H1 (cell line): ENCODE measurements around the gene KCNQ1. TPM values are rescaled to one million over a fixed set of nuclear protein-coding genes. Genes with fewer than 3 reads are reported as not detected.

Experiments used
- CBX8 ChIP-seq: fragments of 300-800, 300-1000 bp; sonication (generic); IDR thresholded peaks from 2 replicates; pipeline ENCODE4 v1.7.1; 2016; ENCODE audit warnings: low read depth, low read length, borderline replicate concordance
- E2F6 ChIP-seq: IDR thresholded peaks from 2 replicates; pipeline ENCODE4 v1.6.1; 2012; ENCODE audit warnings: inconsistent platforms
- GABPA ChIP-seq: IDR thresholded peaks from 2 replicates; pipeline ENCODE4 v1.6.1; 2011; ENCODE audit warnings: mild to moderate bottlenecking, low read length, moderate library complexity, borderline replicate concordance; ENCODE audit not compliant: insufficient read depth
- GTF2F1 ChIP-seq: IDR thresholded peaks from 2 replicates; pipeline ENCODE4 v1.6.1; 2012; ENCODE audit warnings: low read depth, low read length, improper control_type of control experiment, borderline replicate concordance
- KDM5A ChIP-seq: fragments of 200-600 bp; IDR thresholded peaks from 2 replicates; pipeline ENCODE4 v1.7.1; 2012; ENCODE audit warnings: mild to moderate bottlenecking, low read length, inconsistent platforms, mixed read lengths
- POLR2A ChIP-seq, 2 experiments: IDR thresholded peaks; 1 replicate in 1 of 2; 2 replicates in 1 of 2; pipeline ENCODE4 v1.6.1; 2011; ENCODE audit warnings: low read depth in 2 of 2, low read length in 2 of 2, mild to moderate bottlenecking in 2 of 2; ENCODE audit errors: control extremely low read depth in 1 of 2
- SAP30 ChIP-seq: fragments of 300-600 bp; sonication (generic); IDR thresholded peaks from 2 replicates; pipeline ENCODE4 v1.7.1; 2012; ENCODE audit warnings: low read length, moderate library complexity, mild to moderate bottlenecking, inconsistent platforms; ENCODE audit not compliant: insufficient read depth, insufficient replicate concordance
- SIRT6 ChIP-seq: IDR thresholded peaks from one replicate; pipeline ENCODE4 v1.7.1; 2012; ENCODE audit warnings: low read length, inconsistent platforms
- SUZ12 ChIP-seq: fragments of 200-600 bp; sonication (generic); IDR thresholded peaks from 2 replicates; pipeline ENCODE4 v1.6.1; 2012; ENCODE audit warnings: mild to moderate bottlenecking, inconsistent platforms, low read length, moderate library complexity, mixed read lengths
- polyA plus RNA-seq, 7 experiments: library from polyadenylated mRNA; depleted of rRNA in 3 of 7; stranded (reverse) in 5 of 7; unstranded in 2 of 7; fragments of >200 nt in 5 of 7; fragments of 200-250 nt in 2 of 7; gene quantifications; 1 replicate in 5 of 7; 2 replicates in 1 of 7; 4 replicates in 1 of 7; pipeline versions ENCODE4 v1.2.1 to v1.2.3, GENCODE V29; 2011 to 2013; ENCODE audit warnings: missing spikeins in 2 of 7, mixed read lengths in 2 of 7
- total RNA-seq: library from RNA; stranded (reverse); fragmentation: NEBNext Ultra II Directional; extraction: Animal tissue kit (Norgen Biotek cat#: 25700); gene quantifications from 2 replicates; pipeline ENCODE4 v1.2.1, GENCODE V29; 2021
- TF ChIP-seq, protein P1 (sequence below): fragments of 300-600 bp; sonication (generic); IDR thresholded peaks from 2 replicates; pipeline ENCODE4 v1.7.1; 2012; ENCODE audit warnings: low read length, moderate library complexity, mild to moderate bottlenecking, inconsistent platforms; ENCODE audit not compliant: insufficient replicate concordance

KCNQ1 gene
- total and polyA plus RNA-seq, 2 of the 8 experiments (the other 6 are each of a cell fraction or from before 2014, with no cell fraction given) = 1.9 to 2.0 TPM

GRCh38 chr11:2813968-2814367, 369.2 kb downstream of the KCNQ1 start (continued):
- TF ChIP-seq, protein P1, sequence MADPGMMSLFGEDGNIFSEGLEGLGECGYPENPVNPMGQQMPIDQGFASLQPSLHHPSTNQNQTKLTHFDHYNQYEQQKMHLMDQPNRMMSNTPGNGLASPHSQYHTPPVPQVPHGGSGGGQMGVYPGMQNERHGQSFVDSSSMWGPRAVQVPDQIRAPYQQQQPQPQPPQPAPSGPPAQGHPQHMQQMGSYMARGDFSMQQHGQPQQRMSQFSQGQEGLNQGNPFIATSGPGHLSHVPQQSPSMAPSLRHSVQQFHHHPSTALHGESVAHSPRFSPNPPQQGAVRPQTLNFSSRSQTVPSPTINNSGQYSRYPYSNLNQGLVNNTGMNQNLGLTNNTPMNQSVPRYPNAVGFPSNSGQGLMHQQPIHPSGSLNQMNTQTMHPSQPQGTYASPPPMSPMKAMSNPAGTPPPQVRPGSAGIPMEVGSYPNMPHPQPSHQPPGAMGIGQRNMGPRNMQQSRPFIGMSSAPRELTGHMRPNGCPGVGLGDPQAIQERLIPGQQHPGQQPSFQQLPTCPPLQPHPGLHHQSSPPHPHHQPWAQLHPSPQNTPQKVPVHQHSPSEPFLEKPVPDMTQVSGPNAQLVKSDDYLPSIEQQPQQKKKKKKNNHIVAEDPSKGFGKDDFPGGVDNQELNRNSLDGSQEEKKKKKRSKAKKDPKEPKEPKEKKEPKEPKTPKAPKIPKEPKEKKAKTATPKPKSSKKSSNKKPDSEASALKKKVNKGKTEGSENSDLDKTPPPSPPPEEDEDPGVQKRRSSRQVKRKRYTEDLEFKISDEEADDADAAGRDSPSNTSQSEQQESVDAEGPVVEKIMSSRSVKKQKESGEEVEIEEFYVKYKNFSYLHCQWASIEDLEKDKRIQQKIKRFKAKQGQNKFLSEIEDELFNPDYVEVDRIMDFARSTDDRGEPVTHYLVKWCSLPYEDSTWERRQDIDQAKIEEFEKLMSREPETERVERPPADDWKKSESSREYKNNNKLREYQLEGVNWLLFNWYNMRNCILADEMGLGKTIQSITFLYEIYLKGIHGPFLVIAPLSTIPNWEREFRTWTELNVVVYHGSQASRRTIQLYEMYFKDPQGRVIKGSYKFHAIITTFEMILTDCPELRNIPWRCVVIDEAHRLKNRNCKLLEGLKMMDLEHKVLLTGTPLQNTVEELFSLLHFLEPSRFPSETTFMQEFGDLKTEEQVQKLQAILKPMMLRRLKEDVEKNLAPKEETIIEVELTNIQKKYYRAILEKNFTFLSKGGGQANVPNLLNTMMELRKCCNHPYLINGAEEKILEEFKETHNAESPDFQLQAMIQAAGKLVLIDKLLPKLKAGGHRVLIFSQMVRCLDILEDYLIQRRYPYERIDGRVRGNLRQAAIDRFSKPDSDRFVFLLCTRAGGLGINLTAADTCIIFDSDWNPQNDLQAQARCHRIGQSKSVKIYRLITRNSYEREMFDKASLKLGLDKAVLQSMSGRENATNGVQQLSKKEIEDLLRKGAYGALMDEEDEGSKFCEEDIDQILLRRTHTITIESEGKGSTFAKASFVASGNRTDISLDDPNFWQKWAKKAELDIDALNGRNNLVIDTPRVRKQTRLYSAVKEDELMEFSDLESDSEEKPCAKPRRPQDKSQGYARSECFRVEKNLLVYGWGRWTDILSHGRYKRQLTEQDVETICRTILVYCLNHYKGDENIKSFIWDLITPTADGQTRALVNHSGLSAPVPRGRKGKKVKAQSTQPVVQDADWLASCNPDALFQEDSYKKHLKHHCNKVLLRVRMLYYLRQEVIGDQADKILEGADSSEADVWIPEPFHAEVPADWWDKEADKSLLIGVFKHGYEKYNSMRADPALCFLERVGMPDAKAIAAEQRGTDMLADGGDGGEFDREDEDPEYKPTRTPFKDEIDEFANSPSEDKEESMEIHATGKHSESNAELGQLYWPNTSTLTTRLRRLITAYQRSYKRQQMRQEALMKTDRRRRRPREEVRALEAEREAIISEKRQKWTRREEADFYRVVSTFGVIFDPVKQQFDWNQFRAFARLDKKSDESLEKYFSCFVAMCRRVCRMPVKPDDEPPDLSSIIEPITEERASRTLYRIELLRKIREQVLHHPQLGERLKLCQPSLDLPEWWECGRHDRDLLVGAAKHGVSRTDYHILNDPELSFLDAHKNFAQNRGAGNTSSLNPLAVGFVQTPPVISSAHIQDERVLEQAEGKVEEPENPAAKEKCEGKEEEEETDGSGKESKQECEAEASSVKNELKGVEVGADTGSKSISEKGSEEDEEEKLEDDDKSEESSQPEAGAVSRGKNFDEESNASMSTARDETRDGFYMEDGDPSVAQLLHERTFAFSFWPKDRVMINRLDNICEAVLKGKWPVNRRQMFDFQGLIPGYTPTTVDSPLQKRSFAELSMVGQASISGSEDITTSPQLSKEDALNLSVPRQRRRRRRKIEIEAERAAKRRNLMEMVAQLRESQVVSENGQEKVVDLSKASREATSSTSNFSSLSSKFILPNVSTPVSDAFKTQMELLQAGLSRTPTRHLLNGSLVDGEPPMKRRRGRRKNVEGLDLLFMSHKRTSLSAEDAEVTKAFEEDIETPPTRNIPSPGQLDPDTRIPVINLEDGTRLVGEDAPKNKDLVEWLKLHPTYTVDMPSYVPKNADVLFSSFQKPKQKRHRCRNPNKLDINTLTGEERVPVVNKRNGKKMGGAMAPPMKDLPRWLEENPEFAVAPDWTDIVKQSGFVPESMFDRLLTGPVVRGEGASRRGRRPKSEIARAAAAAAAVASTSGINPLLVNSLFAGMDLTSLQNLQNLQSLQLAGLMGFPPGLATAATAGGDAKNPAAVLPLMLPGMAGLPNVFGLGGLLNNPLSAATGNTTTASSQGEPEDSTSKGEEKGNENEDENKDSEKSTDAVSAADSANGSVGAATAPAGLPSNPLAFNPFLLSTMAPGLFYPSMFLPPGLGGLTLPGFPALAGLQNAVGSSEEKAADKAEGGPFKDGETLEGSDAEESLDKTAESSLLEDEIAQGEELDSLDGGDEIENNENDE = no peak
- TF ChIP-seq SUZ12 (no peak), CBX8 (no peak), GABPA (no peak), E2F6 (no peak), GTF2F1 (no peak), SAP30 (no peak), SIRT6 (no peak), POLR2A (IDR thresholded peaks at IDR 0.05; ENCODE audit: control extremely low read depth in 1 of 2, low read depth in 2 of 2, low read length in 2 of 2) (no peak), KDM5A (no peak)
